Measurements from ENCODE around the gene GRAMD1A.

GRCh38 chr19:34974646-34975045 lies 25.5 kb upstream of the GRAMD1A start:
- TF ChIP-seq, protein P1, sequence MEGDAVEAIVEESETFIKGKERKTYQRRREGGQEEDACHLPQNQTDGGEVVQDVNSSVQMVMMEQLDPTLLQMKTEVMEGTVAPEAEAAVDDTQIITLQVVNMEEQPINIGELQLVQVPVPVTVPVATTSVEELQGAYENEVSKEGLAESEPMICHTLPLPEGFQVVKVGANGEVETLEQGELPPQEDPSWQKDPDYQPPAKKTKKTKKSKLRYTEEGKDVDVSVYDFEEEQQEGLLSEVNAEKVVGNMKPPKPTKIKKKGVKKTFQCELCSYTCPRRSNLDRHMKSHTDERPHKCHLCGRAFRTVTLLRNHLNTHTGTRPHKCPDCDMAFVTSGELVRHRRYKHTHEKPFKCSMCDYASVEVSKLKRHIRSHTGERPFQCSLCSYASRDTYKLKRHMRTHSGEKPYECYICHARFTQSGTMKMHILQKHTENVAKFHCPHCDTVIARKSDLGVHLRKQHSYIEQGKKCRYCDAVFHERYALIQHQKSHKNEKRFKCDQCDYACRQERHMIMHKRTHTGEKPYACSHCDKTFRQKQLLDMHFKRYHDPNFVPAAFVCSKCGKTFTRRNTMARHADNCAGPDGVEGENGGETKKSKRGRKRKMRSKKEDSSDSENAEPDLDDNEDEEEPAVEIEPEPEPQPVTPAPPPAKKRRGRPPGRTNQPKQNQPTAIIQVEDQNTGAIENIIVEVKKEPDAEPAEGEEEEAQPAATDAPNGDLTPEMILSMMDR (conservative IDR thresholded peaks at IDR 0.05) = no peak
- no peak for TF ChIP-seq ZFX (IDR thresholded peaks at IDR 0.05)
